Measurements from ENCODE around the gene ERAP2. TPM values are rescaled to one million over a fixed set of nuclear protein-coding genes. Genes with fewer than 3 reads are reported as not detected.
"Not testable (repeated sequence)": the region's sequence is repeated elsewhere in the genome, so short reads cannot be mapped to it uniquely, and the experiment has no call there.

ERAP2 gene
- total RNA-seq, 2 experiments from 2014 or later = 107 to 110 TPM

- Mint-ChIP-seq H3K36me3 (peaks cover 50% of the 10 kb centered on the region), H3K27ac (no peak overlapping the region), H3K4me1 (peaks cover 6% of the 10 kb centered on the region), H3K9me3 (no peaks in the 10 kb centered on the region), H3K27me3 (no peaks in the 10 kb centered on the region), H3K4me3 (no peak overlapping the region)
- DNase-seq (no peak), ATAC-seq (ENCODE audit: low read depth) (no peak)
- POLR2A ChIA-PET = no interaction called here
These were observed 36.9 kb downstream of the ERAP2 start for GRCh38 chr5:96913233-96913632.

GRCh38 chr5:96919754-96920197 is 43.5 kb downstream of the ERAP2 start:
- no peak overlapping the region for H3K27ac Mint-ChIP-seq
- POLR2A ChIA-PET = no interaction called here
- ATAC-seq (ENCODE audit: low read depth) (peak; percentile 37), DNase-seq (no peak)
- peaks cover 31% of the 10 kb centered on the region for H3K4me1 Mint-ChIP-seq
- peaks cover 2% of the 10 kb centered on the region for H3K9me3 Mint-ChIP-seq
- no peaks in the 10 kb centered on the region for H3K27me3 Mint-ChIP-seq
- H3K4me3 Mint-ChIP-seq = no peak overlapping the region
- peaks cover 41% of the 10 kb centered on the region for H3K36me3 Mint-ChIP-seq

- POLR2A ChIA-PET = no interaction called here
- H3K4me3 Mint-ChIP-seq = no peak overlapping the region
- peaks cover 2% of the 10 kb centered on the region for H3K9me3 Mint-ChIP-seq
- peak overlapping the region; percentile 18 for H3K27ac Mint-ChIP-seq
- H3K36me3 Mint-ChIP-seq = peaks cover 39% of the 10 kb centered on the region
- H3K4me1 Mint-ChIP-seq = peaks cover 33% of the 10 kb centered on the region
- H3K27me3 Mint-ChIP-seq = no peaks in the 10 kb centered on the region
- ATAC-seq (ENCODE audit: low read depth) = no peak
- no peak for DNase-seq
These were observed 44.5 kb downstream of the ERAP2 start for GRCh38 chr5:96920744-96921355.

GRCh38 chr5:96922499-96923244 is 46.4 kb downstream of the ERAP2 start:
- ATAC-seq (ENCODE audit: low read depth) (no peak), DNase-seq (no peak)
- Mint-ChIP-seq H3K27me3 (no peaks in the 10 kb centered on the region), H3K9me3 (peaks cover 2% of the 10 kb centered on the region), H3K27ac (no peak overlapping the region), H3K4me3 (no peak overlapping the region), H3K4me1 (peaks cover 36% of the 10 kb centered on the region), H3K36me3 (peaks cover 28% of the 10 kb centered on the region)
- POLR2A ChIA-PET = interaction anchor here (1.8 kb wide), 1 partner anchor 11 kb away, joined by 13 read pairs; no protein-coding TSS in a partner anchor

GRCh38 chr5:96924016-96924443 is 47.7 kb downstream of the ERAP2 start:
- POLR2A ChIA-PET = interaction anchor here (0.6 to 1.8 kb wide), 5 partner anchors 9 to 387 kb away, joined by 3 to 13 read pairs (median 4); no protein-coding TSS in a partner anchor
- Mint-ChIP-seq H3K4me3 (peak overlapping the region; percentile 9), H3K9me3 (no peaks in the 10 kb centered on the region), H3K4me1 (peaks cover 39% of the 10 kb centered on the region), H3K27me3 (no peaks in the 10 kb centered on the region), H3K36me3 (peaks cover 26% of the 10 kb centered on the region), H3K27ac (peak overlapping the region; percentile 72)
- ATAC-seq (ENCODE audit: low read depth) (peak; percentile 78), DNase-seq (no peak)

- Mint-ChIP-seq H3K27me3 (no peaks in the 10 kb centered on the region), H3K27ac (no peak overlapping the region)
These were observed 50.0 kb downstream of the ERAP2 start for GRCh38 chr5:96926276-96926675.

GRCh38 chr5:96927008-96927407 is 50.7 kb downstream of the ERAP2 start:
- peaks cover 32% of the 10 kb centered on the region for H3K36me3 Mint-ChIP-seq
- DNase-seq (no peak), ATAC-seq (ENCODE audit: low read depth) (no peak)
- no peak overlapping the region for H3K4me3 Mint-ChIP-seq
- H3K4me1 Mint-ChIP-seq = peaks cover 42% of the 10 kb centered on the region
- H3K9me3 Mint-ChIP-seq = no peaks in the 10 kb centered on the region
- POLR2A ChIA-PET = no interaction called here
- no peak overlapping the region for H3K27ac Mint-ChIP-seq
- no peaks in the 10 kb centered on the region for H3K27me3 Mint-ChIP-seq

More at GRCh38 chr5:96926276-96926675, 50.0 kb downstream of the ERAP2 start:
- ATAC-seq (ENCODE audit: low read depth) (no peak), DNase-seq (no peak)
- peaks cover 40% of the 10 kb centered on the region for H3K4me1 Mint-ChIP-seq
- no peaks in the 10 kb centered on the region for H3K9me3 Mint-ChIP-seq
- peaks cover 27% of the 10 kb centered on the region for H3K36me3 Mint-ChIP-seq
- POLR2A ChIA-PET = no interaction called here
- H3K4me3 Mint-ChIP-seq = no peak overlapping the region

- H3K27ac Mint-ChIP-seq = peak overlapping the region; percentile 49
- POLR2A ChIA-PET = interaction anchor here (0.6 to 0.9 kb wide), 3 partner anchors 19 to 171 kb away, joined by 3 to 4 read pairs (median 3); no protein-coding TSS in a partner anchor
- H3K4me3 Mint-ChIP-seq = no peak overlapping the region
- H3K4me1 Mint-ChIP-seq = peaks cover 37% of the 10 kb centered on the region
- H3K27me3 Mint-ChIP-seq = no peaks in the 10 kb centered on the region
- no peaks in the 10 kb centered on the region for H3K9me3 Mint-ChIP-seq
- no peak for ATAC-seq (ENCODE audit: low read depth)
- DNase-seq = no peak
- H3K36me3 Mint-ChIP-seq = peaks cover 32% of the 10 kb centered on the region
These were observed 52.8 kb downstream of the ERAP2 start for GRCh38 chr5:96928931-96929708.

GRCh38 chr5:96930058-96930457 is 53.8 kb downstream of the ERAP2 start:
- Mint-ChIP-seq H3K36me3 (peaks cover 29% of the 10 kb centered on the region), H3K4me3 (no peak overlapping the region), H3K9me3 (no peaks in the 10 kb centered on the region), H3K4me1 (peaks cover 36% of the 10 kb centered on the region), H3K27me3 (no peaks in the 10 kb centered on the region), H3K27ac (no peak overlapping the region)
- ATAC-seq (ENCODE audit: low read depth) (no peak), DNase-seq (no peak)
- POLR2A ChIA-PET = interaction anchor here (0.6 to 1.8 kb wide), 2 partner anchors 54 to 170 kb away, joined by 3 to 5 read pairs; partner anchors contain the start of gene ERAP2

GRCh38 chr5:96930589-96930988 is 54.3 kb downstream of the ERAP2 start:
- H3K4me3 Mint-ChIP-seq = peak overlapping the region; percentile 2

GRCh38 chr5:96931037-96931436 is 54.7 kb downstream of the ERAP2 start:
- not testable (repeated sequence) for ATAC-seq (ENCODE audit: low read depth); H3K9me3 Mint-ChIP-seq; DNase-seq; H3K27me3 Mint-ChIP-seq
- Mint-ChIP-seq H3K27ac (peak overlapping the region; percentile 72), H3K4me3 (peak overlapping the region; percentile 95), H3K36me3 (peaks cover 29% of the 10 kb centered on the region), H3K4me1 (peaks cover 32% of the 10 kb centered on the region)
- POLR2A ChIA-PET = interaction anchor here (0.7 to 1.8 kb wide), 2 partner anchors 55 to 123 kb away, joined by 4 to 5 read pairs; partner anchors contain the start of genes ERAP1 and ERAP2

More at GRCh38 chr5:96930589-96930988, 54.3 kb downstream of the ERAP2 start:
- Mint-ChIP-seq H3K27ac (no peak overlapping the region), H3K9me3 (no peaks in the 10 kb centered on the region), H3K27me3 (no peaks in the 10 kb centered on the region), H3K4me1 (peaks cover 33% of the 10 kb centered on the region), H3K36me3 (peaks cover 29% of the 10 kb centered on the region)
- ATAC-seq (ENCODE audit: low read depth) (no peak), DNase-seq (no peak)
- POLR2A ChIA-PET = interaction anchor here (0.7 to 1.8 kb wide), 2 partner anchors 54 to 123 kb away, joined by 4 to 5 read pairs; partner anchors contain the start of genes ERAP1 and ERAP2

- Mint-ChIP-seq H3K27me3 (no peaks in the 10 kb centered on the region), H3K36me3 (peaks cover 29% of the 10 kb centered on the region), H3K9me3 (no peaks in the 10 kb centered on the region), H3K27ac (peak overlapping the region; percentile 72), H3K4me3 (peak overlapping the region; percentile 95), H3K4me1 (peaks cover 30% of the 10 kb centered on the region)
- ATAC-seq (ENCODE audit: low read depth) = no peak
- DNase-seq = no peak
- POLR2A ChIA-PET = interaction anchor here (0.8 to 1.8 kb wide), 2 partner anchors 25 to 55 kb away, joined by 4 to 5 read pairs; partner anchors contain the start of gene ERAP2
These were observed 55.3 kb downstream of the ERAP2 start for GRCh38 chr5:96931605-96932004.

- POLR2A ChIA-PET = interaction anchor here (0.8 to 1.8 kb wide), 2 partner anchors 26 to 56 kb away, joined by 4 to 5 read pairs; partner anchors contain the start of gene ERAP2
- no peak for ATAC-seq (ENCODE audit: low read depth)
- Mint-ChIP-seq H3K4me3 (peak overlapping the region; percentile 95), H3K27ac (peak overlapping the region; percentile 99), H3K9me3 (no peaks in the 10 kb centered on the region), H3K4me1 (peaks cover 30% of the 10 kb centered on the region), H3K36me3 (peaks cover 27% of the 10 kb centered on the region), H3K27me3 (no peaks in the 10 kb centered on the region)
- no peak for DNase-seq
These were observed 55.7 kb downstream of the ERAP2 start for GRCh38 chr5:96932026-96932425.
